ENCODE data around the gene HAPSTR1. TPM values are rescaled to one million over a fixed set of nuclear protein-coding genes. Genes with fewer than 3 reads are reported as not detected.
A peak's percentile ranks its signal among the peaks of the same experiment; 100 is the strongest.

Gene HAPSTR1
- total and polyA plus RNA-seq, 2 of the 13 experiments (the other 11 are each of a cell fraction or from before 2014, with no cell fraction given) = 25.2 to 83.2 TPM

DNA sequence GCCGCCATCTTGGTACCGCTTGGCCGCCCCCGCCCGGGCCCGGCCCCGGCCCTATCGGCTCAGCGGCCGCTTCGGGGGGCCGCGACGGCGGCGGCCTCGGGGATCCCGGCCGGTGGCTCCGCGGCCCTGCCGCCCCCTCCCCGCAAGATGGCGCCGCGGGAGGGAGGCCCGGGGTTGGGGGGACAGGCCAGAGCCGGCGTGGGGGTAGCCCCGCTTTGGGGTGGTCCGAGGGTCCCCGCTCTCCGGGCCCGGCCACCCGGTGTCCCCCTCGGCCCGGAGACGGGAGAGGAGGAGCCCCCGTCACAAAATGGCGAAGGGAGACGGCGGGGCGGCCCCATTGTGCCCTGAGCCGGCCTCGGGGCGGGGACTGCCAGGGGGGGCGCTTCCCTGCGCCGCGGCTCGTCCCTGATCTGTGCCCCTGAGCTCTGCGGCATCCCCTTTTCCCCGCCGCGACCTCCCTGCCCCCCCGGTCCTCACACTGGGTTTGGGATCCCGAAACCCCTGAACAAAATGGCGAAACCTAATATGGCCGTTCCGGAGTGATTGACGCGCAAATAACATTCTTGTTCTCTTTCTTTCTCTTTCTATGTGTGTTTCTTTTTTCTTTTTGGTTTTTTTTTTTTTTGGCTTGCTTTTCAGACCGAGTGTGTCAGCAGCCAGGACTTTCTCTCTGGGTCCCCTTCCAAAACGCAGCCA is 986 bp downstream of the HAPSTR1 start (continued):
- TF ChIP-seq, protein P1, sequence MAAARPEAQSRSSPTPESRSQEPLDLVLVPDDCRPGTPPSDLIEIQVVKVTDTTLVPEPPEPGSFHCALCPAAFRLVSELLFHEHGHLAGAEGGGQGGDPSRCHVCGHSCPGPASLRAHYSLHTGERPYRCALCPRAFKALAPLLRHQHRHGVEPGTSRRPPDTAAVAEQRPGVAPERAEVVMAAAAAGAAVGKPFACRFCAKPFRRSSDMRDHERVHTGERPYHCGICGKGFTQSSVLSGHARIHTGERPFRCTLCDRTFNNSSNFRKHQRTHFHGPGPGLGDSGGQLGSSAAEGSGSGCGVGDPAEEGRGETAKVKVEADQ (CRISPR knock-in tag; IDR thresholded peaks at IDR 0.05; ENCODE audit: borderline replicate concordance) = peak; percentile 53
- TF ChIP-seq ZNF33A (CRISPR knock-in tag; IDR thresholded peaks at IDR 0.05; ENCODE audit: borderline replicate concordance) (peak; percentile 41; the same call in 1 of the 2 replicates), ARHGAP35 (CRISPR knock-in tag; IDR thresholded peaks at IDR 0.05; ENCODE audit: borderline replicate concordance) (peak; percentile 37; the same call in 1 of the 2 replicates), ZNF101 (CRISPR knock-in tag; IDR thresholded peaks at IDR 0.05; ENCODE audit: borderline replicate concordance, low read depth) (no peak), TSC22D2 (CRISPR knock-in tag; IDR thresholded peaks at IDR 0.05; ENCODE audit: borderline replicate concordance) (no peak), ZKSCAN8 (CRISPR knock-in tag; IDR thresholded peaks at IDR 0.05; ENCODE audit: borderline replicate concordance) (no peak), ZNF331 (CRISPR knock-in tag; IDR thresholded peaks at IDR 0.05) (peak; percentile 32; the same call in 1 of the 2 replicates), ZNF556 (CRISPR knock-in tag; IDR thresholded peaks at IDR 0.05; ENCODE audit: borderline replicate concordance) (peak; percentile 53; the same call in 1 of the 2 replicates), ZNF768 (CRISPR knock-in tag; IDR thresholded peaks at IDR 0.05) (0 out of 2 replicates have a peak, but pooled peaks have one; percentile 9), ZNF7 (CRISPR knock-in tag; IDR thresholded peaks at IDR 0.05) (no peak), ZFP37 (CRISPR knock-in tag; IDR thresholded peaks at IDR 0.05; ENCODE audit: borderline replicate concordance) (no peak), HMG20A (CRISPR knock-in tag; IDR thresholded peaks at IDR 0.05; ENCODE audit: borderline replicate concordance) (no peak), ATAD3A (CRISPR knock-in tag; IDR thresholded peaks at IDR 0.05) (no peak), ZNF577 (CRISPR knock-in tag; IDR thresholded peaks at IDR 0.05; ENCODE audit: borderline replicate concordance, low read depth) (no peak), ZNF772 (CRISPR knock-in tag; IDR thresholded peaks at IDR 0.05) (peak; percentile 69; the same call in 1 of the 2 replicates), RCOR2 (CRISPR knock-in tag; IDR thresholded peaks at IDR 0.05) (no peak), SP1 (IDR thresholded peaks at IDR 0.05) (no peak), SP1 (CRISPR knock-in tag; IDR thresholded peaks at IDR 0.05) (0 out of 2 replicates have a peak, but pooled peaks have one; percentile 12), RFX1 (IDR thresholded peaks at IDR 0.05) (no peak), ZNF484 (CRISPR knock-in tag; IDR thresholded peaks at IDR 0.05; ENCODE audit: borderline replicate concordance, low read depth) (no peak), NONO (IDR thresholded peaks at IDR 0.05) (no peak), NONO (CRISPR knock-in tag; conservative IDR thresholded peaks at IDR 0.05) (0 out of 2 replicates have a peak, but pooled peaks have one; percentile 69), RFX5 (IDR thresholded peaks at IDR 0.05; ENCODE audit: low read depth, low read length) (no peak), WIZ (CRISPR knock-in tag; IDR thresholded peaks at IDR 0.05) (no peak), TP53 (CRISPR knock-in tag; conservative IDR thresholded peaks at IDR 0.05) (no peak)
- TF ChIP-seq, protein P2, sequence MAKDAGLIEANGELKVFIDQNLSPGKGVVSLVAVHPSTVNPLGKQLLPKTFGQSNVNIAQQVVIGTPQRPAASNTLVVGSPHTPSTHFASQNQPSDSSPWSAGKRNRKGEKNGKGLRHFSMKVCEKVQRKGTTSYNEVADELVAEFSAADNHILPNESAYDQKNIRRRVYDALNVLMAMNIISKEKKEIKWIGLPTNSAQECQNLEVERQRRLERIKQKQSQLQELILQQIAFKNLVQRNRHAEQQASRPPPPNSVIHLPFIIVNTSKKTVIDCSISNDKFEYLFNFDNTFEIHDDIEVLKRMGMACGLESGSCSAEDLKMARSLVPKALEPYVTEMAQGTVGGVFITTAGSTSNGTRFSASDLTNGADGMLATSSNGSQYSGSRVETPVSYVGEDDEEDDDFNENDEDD (CRISPR knock-in tag; IDR thresholded peaks at IDR 0.05; ENCODE audit: borderline replicate concordance) = 0 out of 2 replicates have a peak, but pooled peaks have one; percentile 13
- TF ChIP-seq, protein P3, sequence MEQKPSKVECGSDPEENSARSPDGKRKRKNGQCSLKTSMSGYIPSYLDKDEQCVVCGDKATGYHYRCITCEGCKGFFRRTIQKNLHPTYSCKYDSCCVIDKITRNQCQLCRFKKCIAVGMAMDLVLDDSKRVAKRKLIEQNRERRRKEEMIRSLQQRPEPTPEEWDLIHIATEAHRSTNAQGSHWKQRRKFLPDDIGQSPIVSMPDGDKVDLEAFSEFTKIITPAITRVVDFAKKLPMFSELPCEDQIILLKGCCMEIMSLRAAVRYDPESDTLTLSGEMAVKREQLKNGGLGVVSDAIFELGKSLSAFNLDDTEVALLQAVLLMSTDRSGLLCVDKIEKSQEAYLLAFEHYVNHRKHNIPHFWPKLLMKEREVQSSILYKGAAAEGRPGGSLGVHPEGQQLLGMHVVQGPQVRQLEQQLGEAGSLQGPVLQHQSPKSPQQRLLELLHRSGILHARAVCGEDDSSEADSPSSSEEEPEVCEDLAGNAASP (CRISPR knock-in tag; IDR thresholded peaks at IDR 0.05; ENCODE audit: borderline replicate concordance) = peak; percentile 76
- TF ChIP-seq, protein P4, sequence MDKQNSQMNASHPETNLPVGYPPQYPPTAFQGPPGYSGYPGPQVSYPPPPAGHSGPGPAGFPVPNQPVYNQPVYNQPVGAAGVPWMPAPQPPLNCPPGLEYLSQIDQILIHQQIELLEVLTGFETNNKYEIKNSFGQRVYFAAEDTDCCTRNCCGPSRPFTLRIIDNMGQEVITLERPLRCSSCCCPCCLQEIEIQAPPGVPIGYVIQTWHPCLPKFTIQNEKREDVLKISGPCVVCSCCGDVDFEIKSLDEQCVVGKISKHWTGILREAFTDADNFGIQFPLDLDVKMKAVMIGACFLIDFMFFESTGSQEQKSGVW (CRISPR knock-in tag; IDR thresholded peaks at IDR 0.05; ENCODE audit: borderline replicate concordance) = no peak
